Spleen (tissue), 7 donors: ENCODE measurements around the gene ABTB2.

Experiments used
- CTCF ChIP-seq, 11 experiments: fragments of 200-600 bp in 7 of 11; fragments of 450-650 bp in 4 of 11; sonication (generic) in 4 of 11; IDR thresholded peaks in 8 of 11; conservative IDR thresholded peaks in 3 of 11; 1 replicate in 7 of 11; 2 replicates in 4 of 11; pipeline versions ENCODE4 v1.4.0 to v1.8.0; 2016 to 2021; ENCODE audit warnings: antibody characterized with exemption in 11 of 11, inconsistent platforms in 4 of 11, mild to moderate bottlenecking in 1 of 11
- POLR2A ChIP-seq, 3 donors: fragments of 450-650 bp; IDR thresholded peaks; one replicate each; pipeline ENCODE4 v1.5.1; 2017; ENCODE audit warnings: antibody characterized with exemption in 3 of 3, mild to moderate bottlenecking in 1 of 3
- donor health status: DM: no; HTN: no; CAD: no; lungs with moderate emphysema.
- donor health status: DM: no; HTN: no; CAD: no.
- donor health status: DM: no; HTN: no; CAD: no.

- no peak for TF ChIP-seq POLR2A (IDR thresholded peaks at IDR 0.05)
- no peak for TF ChIP-seq CTCF (IDR thresholded peaks at IDR 0.05 in 8 of 11, conservative IDR thresholded peaks at IDR 0.05 in 3 of 11)
Observed at GRCh38 chr11:34343153-34343552, 14.7 kb downstream of the ABTB2 start.
